ENCODE measurements around the gene PLEKHS1.

PLEKHS1 gene

DNA sequence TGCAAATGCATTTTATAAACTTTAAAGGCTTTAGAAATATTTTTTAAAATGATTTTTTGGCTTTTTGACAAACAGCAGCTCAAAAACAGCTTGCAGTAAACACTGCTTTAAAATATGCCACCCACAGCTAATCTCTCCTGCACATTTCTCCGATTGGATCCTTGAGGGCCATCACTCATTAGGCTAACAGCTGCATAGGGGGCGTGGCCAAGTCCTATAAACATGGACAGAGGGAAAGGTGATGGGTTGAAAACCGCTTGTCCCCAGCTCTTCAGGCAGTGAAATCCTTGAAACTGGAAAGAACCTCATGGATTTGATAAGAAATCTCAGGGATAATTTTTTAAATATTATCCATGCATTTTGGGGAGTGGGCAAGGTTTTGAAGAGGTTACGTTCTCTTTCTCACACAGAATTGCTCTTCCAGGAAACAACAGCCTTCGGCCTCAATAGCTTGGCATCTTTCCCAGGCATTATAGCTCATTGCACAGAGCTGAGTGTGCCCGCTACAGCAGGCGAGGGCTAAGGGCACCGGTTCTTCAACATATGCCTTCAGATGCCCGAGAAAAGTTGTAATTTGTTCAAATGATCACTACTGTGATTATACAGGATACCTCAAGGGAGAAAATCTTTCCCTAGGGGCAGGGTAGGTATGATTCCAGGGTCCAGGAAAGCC, 1.7 kb downstream of the PLEKHS1 start:
- no peaks in the 10 kb centered on the region for H3K27me3 ChIP-seq (replicated peaks)
- H3K4me3 ChIP-seq (ENCODE audit: low read depth, low read length), result no peak overlapping the region
- no peak for DNase-seq
- TF ChIP-seq, protein P1, sequence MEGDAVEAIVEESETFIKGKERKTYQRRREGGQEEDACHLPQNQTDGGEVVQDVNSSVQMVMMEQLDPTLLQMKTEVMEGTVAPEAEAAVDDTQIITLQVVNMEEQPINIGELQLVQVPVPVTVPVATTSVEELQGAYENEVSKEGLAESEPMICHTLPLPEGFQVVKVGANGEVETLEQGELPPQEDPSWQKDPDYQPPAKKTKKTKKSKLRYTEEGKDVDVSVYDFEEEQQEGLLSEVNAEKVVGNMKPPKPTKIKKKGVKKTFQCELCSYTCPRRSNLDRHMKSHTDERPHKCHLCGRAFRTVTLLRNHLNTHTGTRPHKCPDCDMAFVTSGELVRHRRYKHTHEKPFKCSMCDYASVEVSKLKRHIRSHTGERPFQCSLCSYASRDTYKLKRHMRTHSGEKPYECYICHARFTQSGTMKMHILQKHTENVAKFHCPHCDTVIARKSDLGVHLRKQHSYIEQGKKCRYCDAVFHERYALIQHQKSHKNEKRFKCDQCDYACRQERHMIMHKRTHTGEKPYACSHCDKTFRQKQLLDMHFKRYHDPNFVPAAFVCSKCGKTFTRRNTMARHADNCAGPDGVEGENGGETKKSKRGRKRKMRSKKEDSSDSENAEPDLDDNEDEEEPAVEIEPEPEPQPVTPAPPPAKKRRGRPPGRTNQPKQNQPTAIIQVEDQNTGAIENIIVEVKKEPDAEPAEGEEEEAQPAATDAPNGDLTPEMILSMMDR (IDR thresholded peaks at IDR 0.05; ENCODE audit: low read depth, low read length, missing control alignments), result no peak
- H3K36me3 ChIP-seq (replicated peaks), result no peaks in the 10 kb centered on the region
- in situ Hi-C loops (cut with HindIII; ENCODE audit: low pct_ligation_motif_present, low sequenced_read_pairs), result no loop called here
- H3K27ac ChIP-seq, result no peak overlapping the region

DNA sequence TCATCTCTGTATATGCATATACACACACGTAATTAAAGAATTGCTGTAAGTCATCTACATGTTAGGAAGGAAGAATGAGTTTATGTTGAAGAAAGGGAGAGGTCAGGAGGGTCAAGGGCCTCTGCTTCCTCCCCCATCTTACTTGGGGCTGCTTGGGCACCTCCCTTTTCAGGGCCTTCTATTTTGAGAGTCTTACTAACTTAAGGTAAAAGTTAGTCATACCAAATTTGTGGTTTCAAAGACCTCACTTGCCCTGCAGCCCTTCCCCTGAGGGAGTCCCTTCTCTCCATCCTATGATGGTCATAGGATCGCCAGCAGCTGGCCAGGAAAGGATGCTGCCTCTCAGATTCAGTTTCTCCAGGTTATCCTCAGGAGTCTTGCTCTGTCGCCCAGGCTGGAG, 2.6 kb downstream of the PLEKHS1 start:
- no peak overlapping the region for H3K27ac ChIP-seq
- H3K36me3 ChIP-seq (replicated peaks), result no peaks in the 10 kb centered on the region
- in situ Hi-C loops (cut with HindIII; ENCODE audit: low pct_ligation_motif_present, low sequenced_read_pairs), result no loop called here
- no peaks in the 10 kb centered on the region for H3K27me3 ChIP-seq (replicated peaks)
- TF ChIP-seq, protein P1 (IDR thresholded peaks at IDR 0.05; ENCODE audit: low read depth, low read length, missing control alignments), result no peak
- H3K4me3 ChIP-seq (ENCODE audit: low read depth, low read length), result no peak overlapping the region
- no peak for DNase-seq

DNA sequence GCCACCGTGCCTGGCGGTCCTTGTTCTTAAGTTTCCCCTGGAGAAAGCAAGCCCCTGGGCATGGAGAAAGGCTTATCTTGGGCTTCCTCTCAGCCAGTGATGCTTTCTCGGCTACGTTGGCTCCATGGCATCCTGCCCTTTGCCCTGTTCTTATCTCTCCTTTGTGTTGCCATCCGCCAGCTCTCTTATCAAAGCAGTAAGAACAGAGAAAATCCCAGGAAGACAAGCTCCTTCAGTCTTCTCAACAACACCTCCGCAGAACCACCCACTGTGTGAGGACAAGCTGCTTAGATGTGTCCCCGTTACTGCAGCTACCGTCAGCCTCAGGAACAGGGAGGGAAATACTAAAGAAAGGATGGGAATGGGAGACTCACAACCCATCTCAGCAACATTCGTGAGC, 3.3 kb downstream of the PLEKHS1 start:
- no peak overlapping the region for H3K27ac ChIP-seq
- no peaks in the 10 kb centered on the region for H3K27me3 ChIP-seq (replicated peaks)
- in situ Hi-C loops (cut with HindIII; ENCODE audit: low pct_ligation_motif_present, low sequenced_read_pairs), result no loop called here
- TF ChIP-seq, protein P1 (IDR thresholded peaks at IDR 0.05; ENCODE audit: low read depth, low read length, missing control alignments), result no peak
- no peaks in the 10 kb centered on the region for H3K36me3 ChIP-seq (replicated peaks)
- no peak overlapping the region for H3K4me3 ChIP-seq (ENCODE audit: low read depth, low read length)
- no peak for DNase-seq

DNA sequence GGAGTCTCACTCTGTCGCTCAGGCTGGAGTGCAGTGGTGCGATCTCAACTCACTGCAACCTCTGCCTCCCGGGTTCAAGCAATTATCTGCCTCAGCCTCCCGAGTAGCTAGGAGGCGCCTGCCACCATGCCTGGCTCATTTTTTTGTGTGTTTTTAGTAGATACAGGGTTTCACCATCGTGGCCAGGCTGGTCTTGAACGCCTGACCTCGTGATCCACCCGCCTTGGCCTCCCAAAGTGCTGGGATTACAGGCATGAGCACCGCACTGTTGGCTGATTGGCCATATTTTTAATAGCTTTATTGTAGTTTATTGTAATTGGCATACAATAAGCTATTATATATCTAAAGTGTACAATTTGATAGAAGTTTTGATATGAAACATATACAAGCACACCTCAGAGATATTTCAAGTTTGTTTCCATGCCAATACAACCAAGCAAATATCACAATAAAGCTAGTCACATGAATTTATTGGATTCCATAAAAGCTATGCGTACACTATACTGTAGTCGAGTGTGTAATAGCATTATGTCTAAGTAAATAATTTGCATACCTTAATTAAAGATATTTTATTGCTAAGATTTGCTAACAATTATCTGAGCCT, 5.6 kb downstream of the PLEKHS1 start:
- Histone ChIP-seq H3K27me3 (replicated peaks) (no peaks in the 10 kb centered on the region), H3K4me3 (ENCODE audit: low read depth, low read length) (no peak overlapping the region), H3K27ac (no peak overlapping the region), H3K36me3 (replicated peaks) (no peaks in the 10 kb centered on the region)
- in situ Hi-C loops (cut with HindIII; ENCODE audit: low pct_ligation_motif_present, low sequenced_read_pairs), result no loop called here
- DNase-seq, result no peak
- TF ChIP-seq, protein P1 (IDR thresholded peaks at IDR 0.05; ENCODE audit: low read depth, low read length, missing control alignments), result no peak

DNA sequence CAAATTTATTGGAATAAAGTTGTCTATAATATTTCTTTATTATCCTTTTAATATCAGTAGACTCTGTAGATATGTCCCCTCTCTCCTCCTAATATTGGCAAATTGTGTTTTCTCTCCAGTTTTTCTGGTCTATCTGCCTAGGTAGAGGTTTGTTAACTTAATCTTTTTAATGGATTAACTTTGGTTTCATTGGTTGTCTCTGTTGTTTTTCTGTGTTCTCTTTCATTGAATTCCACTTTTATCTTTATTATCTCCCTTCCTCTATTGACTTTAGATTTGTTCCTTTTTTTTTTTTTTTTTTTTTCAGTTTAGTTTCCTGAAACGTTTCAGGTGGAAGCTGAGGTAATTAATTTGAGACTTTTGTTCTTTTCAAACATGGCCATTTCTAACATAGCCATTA, 10.6 kb downstream of the PLEKHS1 start:
- H3K4me3 ChIP-seq (ENCODE audit: low read depth, low read length), result no peak overlapping the region
- no peaks in the 10 kb centered on the region for H3K27me3 ChIP-seq (replicated peaks)
- TF ChIP-seq, protein P1 (IDR thresholded peaks at IDR 0.05; ENCODE audit: low read depth, low read length, missing control alignments), result no peak
- in situ Hi-C loops (cut with HindIII; ENCODE audit: low pct_ligation_motif_present, low sequenced_read_pairs), result no loop called here
- H3K27ac ChIP-seq, result no peak overlapping the region
- no peak for DNase-seq
- no peaks in the 10 kb centered on the region for H3K36me3 ChIP-seq (replicated peaks)

DNA sequence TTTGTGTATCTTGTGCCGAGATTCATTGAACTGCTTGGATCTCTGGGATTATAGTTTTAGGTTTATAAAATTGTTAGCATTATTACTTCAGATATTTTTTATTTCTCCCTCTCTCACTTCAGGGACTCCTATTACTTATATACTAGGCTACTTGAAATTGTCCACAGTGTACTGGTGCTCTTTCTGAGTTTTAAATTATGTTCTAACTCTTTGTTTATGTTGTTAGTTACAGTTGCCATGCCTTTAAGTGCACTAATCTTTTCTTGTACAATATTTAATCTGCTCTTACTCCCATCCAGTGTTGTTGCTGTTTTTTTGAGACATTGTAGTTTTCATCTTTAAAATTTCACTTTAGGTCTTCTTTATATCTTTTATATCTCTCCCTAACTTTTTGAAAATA, 13.1 kb downstream of the PLEKHS1 start:
- TF ChIP-seq, protein P1 (IDR thresholded peaks at IDR 0.05; ENCODE audit: low read depth, low read length, missing control alignments), result no peak
- no peaks in the 10 kb centered on the region for H3K36me3 ChIP-seq (replicated peaks)
- H3K27ac ChIP-seq, result no peak overlapping the region
- H3K27me3 ChIP-seq (replicated peaks), result peaks cover 1% of the 10 kb centered on the region
- in situ Hi-C loops (cut with HindIII; ENCODE audit: low pct_ligation_motif_present, low sequenced_read_pairs), result no loop called here
- no peak for DNase-seq
- H3K4me3 ChIP-seq (ENCODE audit: low read depth, low read length), result no peak overlapping the region

Measured in brain microvascular endothelial cell (primary cell).